Upper lobe of left lung (tissue), 4 donors: ENCODE data around the gene HPCAL1.

Experiments
- POLR2A ChIP-seq, 4 donors: fragments of 450-650 bp; IDR thresholded peaks; one replicate each; pipeline ENCODE4 v1.5.1; 2016 to 2017; ENCODE audit warnings: antibody characterized with exemption in 4 of 4, mild to moderate bottlenecking in 2 of 4
- TF ChIP-seq, protein P1 (sequence below), 6 experiments: fragments of 450-650 bp in 4 of 6; fragments of 200-600 bp in 2 of 6; sonication (generic) in 2 of 6; IDR thresholded peaks; one replicate each; pipeline ENCODE4 v1.5.1; 2016 to 2019; ENCODE audit warnings: antibody characterized with exemption in 6 of 6

GRCh38 chr2:10467401-10467800, 164.7 kb downstream of the HPCAL1 start:
- no peak for TF ChIP-seq POLR2A (IDR thresholded peaks at IDR 0.05)
- TF ChIP-seq, protein P1, sequence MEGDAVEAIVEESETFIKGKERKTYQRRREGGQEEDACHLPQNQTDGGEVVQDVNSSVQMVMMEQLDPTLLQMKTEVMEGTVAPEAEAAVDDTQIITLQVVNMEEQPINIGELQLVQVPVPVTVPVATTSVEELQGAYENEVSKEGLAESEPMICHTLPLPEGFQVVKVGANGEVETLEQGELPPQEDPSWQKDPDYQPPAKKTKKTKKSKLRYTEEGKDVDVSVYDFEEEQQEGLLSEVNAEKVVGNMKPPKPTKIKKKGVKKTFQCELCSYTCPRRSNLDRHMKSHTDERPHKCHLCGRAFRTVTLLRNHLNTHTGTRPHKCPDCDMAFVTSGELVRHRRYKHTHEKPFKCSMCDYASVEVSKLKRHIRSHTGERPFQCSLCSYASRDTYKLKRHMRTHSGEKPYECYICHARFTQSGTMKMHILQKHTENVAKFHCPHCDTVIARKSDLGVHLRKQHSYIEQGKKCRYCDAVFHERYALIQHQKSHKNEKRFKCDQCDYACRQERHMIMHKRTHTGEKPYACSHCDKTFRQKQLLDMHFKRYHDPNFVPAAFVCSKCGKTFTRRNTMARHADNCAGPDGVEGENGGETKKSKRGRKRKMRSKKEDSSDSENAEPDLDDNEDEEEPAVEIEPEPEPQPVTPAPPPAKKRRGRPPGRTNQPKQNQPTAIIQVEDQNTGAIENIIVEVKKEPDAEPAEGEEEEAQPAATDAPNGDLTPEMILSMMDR (IDR thresholded peaks at IDR 0.05): no peak
